Measurements from ENCODE around the gene MYMK.

MYMK gene

DNA sequence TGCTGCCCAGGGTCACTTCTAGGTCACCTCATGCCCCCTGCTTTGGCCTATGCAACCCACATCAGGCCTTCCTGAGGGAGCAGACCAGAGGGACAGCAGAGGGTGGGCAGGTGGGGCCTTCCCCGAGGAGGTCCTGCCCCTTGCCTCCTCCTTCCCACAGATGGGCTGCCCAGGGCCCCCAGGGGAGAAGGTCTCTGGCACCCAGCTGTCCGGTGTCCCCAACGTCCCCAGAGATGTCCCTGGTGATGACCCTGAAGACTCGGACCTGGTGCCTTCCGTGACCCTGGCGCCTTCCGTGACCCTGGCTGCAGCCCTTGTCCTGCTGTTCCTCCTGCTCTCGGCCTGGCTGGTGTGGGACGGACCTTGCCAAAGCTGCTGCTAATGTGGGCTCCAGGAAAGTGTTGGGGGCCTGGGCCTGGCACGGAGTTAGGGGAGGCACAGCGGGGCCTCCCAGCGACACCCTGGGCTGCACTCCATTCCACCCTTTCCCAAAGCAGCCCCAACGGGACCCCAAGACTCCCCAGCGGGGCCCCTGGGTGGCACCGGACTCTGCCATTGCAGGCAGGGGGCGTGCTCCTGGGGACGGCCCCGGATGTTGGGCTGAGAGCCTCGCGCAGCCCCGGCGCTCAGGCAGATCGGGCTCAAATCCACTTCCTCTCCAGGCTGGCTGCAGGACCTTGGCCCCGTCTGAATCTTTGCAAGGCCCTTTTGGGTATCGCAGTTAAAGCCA is 39.1 kb downstream of the MYMK start:
- no peak for DNase-seq (ENCODE audit: low read depth in 2 of 2)

DNA sequence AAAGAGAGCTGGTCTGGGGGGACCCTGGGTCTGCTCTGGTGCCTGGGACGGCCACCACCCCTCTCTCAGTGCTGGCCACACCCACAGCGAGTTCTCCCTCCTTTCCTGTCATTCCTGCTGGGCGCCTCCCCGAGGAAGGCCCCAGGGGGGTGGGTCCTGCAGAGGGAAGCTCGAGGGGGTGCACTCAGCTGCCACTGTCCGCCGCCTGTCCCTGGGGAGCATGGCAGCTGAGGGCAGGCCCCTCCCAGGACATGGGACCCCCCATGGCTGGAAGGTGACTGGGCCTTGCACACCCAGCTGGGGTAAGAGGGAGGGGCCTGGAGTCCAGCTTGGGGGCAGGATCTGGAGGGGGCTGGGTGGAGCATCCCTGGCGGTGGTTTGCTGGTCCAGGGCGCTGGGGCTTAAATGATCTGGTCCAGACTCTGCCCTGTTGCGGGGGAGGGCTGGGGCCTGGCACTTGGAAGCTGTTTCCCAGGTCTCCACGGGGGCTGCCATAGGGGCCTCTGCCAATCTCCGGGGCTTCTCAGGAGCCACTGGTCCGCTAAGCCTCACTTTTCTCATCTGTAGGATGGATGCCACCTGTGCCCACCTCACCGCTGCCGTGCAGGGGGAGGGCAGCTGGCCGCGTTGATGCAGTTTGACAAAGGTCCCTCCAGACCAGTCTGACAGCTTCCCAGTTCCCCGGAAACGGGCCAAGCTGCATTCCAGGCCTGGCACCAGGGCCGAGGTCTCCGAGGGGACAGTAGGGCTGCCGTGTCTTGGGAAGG is 39.9 kb downstream of the MYMK start:
- no peak for DNase-seq (ENCODE audit: low read depth in 2 of 2)

DNA sequence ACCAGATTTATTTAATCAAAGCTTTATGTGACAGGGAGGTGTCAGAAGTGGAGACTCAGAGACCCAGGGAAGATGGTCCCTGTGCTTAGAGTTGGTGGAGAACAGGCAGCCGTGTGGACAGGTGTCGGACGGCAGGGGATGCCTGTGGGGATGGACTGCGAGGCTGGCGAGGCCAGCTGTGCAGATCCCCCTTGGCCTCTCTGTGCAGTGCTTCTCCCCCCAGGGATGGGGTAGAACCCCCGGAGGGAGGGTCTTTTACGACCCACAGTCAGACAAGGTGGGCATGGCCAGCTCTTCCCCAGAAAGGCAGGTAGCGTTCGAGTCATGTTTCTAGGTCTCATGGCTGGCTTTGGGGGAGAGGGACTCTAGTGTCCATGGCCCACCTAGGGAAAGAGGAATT is 41.1 kb downstream of the MYMK start:
- no peak for DNase-seq (ENCODE audit: low read depth in 2 of 2)

DNA sequence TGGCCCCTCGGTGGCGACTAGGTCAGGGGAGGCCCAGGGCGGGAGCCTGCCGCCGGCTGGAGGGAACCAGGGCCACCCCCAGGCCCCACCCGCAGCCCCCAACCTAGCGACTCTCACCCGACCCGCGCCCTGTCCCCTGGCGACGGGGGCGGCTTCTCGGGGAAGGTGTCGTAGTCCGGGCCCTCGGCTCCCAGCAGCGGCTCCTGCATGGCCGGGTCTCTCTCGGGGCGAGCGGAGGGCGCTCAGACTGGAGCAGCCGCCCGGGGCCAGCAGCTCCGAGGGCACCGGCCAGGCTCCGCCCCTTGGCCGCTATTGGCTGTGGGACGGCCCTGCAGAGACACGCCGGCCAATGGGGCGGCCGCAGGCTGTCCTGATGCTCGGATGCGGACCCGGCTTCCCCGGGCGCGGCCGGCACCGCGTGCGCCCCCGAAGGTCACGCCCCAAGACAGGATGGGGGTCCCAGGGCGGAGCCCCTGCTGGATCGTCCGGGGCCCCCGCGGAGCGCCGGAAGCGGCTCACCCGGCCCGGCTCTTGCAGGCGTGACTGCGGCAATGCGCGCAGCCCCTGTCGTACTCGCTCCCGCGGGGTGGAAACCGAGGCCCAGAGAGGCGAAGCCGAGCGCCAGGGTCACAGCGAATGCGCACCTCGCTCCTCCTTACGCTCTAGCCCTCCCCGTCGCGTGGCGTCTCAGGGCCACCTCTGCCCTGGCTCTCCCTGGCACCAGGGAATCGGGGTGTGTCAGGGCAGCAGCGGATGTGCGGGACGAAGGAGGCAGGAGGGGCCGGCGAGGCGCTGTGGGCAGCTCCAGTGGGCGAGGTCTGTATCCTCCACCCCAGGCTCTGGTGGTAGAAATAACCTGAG is 45.7 kb downstream of the MYMK start, which contains the start of gene SLC2A6:
TSS of gene SLC2A6 (minus strand) at position 249 of the 861 bp plus-strand sequence. CDS start at position 209, 40 bp downstream.
- peak; percentile 67 to 74 for DNase-seq (ENCODE audit: low read depth in 2 of 2)

- DNase-seq (ENCODE audit: low read depth in 2 of 2): no peak
Observed at GRCh38 chr9:133477992-133478850, 46.5 kb downstream of the MYMK start.

- DNase-seq (ENCODE audit: low read depth in 2 of 2): no peak
Observed at GRCh38 chr9:133477461-133477860, 47.3 kb downstream of the MYMK start.

GRCh38 chr9:133476941-133477340 is 47.8 kb downstream of the MYMK start:
- no peak for DNase-seq (ENCODE audit: low read depth in 2 of 2)

- DNase-seq (ENCODE audit: low read depth in 2 of 2): no peak
Observed at GRCh38 chr9:133476036-133476931, 48.5 kb downstream of the MYMK start.

DNA sequence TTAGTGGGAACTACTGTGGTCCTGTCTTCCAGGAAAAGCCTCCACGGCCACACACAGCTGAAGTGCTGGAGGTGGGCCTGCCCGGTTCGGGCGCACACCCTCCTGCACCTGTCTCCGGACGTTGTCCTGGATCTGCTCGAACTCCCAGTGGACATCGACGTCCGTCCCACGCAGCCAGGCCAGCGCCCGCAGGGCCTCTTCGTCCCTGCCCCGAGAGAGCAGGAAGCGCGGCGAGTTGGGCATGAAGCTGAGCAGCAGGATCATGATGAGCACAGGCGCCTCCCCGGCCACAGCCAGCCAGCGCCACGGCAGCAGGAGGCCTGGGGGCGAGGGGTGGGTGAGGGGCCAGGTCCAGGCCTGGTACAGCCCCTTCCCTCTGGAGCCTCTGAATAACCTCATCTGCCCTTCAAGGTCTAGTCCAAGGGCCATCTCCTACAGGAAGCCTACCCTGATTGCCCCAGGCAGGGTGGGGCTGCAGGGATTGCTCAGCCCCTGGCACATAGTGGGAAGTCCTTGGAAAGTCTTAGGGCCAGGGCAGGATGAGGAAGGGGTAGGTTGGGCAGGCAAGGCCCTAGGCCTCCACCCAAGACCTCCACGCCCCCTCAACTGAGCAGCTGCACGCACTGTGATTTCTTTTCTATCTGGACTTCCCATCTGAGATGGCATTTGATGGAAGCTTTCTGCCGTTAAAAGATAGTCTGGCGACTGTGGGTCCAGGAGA is 49.3 kb downstream of the MYMK start:
- DNase-seq (ENCODE audit: low read depth in 2 of 2): no peak

DNA sequence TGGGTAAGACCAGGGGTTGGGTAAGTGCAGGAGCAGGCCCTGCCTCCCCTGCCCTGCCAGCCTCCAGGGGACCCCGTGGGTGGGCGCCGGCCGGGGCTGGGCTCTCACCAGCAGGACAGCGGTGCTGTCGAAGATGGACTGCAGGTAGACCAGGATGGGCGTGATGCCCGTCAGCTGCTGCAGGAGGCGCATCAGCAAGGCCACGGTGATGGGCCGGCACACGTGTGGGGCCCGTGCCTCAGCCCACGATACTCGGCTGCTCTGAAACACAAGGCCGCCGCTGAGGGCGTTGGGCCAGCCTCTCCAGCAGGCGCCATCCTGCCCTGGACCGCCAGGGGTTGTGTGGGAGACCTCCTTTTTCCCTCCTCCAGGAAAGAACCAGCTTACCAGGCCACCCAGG is 49.9 kb downstream of the MYMK start:
- no peak for DNase-seq (ENCODE audit: low read depth in 2 of 2)

DNA sequence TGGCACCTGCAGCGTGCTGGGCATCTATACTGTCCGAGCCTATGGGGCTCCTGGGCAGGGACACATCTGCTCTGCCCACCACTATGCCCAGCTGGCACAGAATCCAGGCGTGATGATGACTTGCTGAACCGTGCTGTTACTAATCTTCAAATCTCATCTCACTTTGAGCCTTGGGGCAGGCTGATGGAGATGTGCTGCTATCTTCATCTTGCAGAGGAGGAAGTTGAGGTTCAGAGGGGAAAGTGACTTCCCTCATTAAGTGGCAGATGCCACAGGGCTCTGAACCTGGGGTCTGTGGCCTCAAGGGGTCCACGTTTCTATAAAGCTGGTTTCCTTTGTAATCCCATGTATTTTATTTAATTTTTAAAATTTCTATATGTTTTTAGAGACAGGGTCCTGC is 50.5 kb downstream of the MYMK start:
- no peak for DNase-seq (ENCODE audit: low read depth in 2 of 2)

DNA sequence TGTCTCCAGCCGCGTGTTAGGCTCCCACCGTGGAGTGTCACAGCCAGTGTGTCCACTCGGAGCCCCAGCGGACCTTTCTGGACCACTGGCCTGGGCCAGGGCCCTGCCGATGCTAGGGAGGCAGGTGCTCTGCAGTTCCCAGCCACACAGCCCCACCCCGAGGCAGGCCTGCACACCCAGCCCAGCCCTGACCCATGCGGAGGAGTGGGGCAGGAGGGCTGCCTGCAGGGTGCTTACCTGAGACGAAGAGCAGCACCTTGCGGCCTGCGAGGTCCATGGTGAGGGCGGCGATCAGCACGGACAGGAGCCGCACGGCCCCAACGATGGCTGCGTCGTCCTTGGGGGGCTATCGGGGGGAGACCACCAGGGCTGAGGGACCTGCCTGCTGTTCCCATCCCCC is 51.0 kb downstream of the MYMK start:
- no peak for DNase-seq (ENCODE audit: low read depth in 2 of 2)

- DNase-seq (ENCODE audit: low read depth in 2 of 2): no peak
Observed at GRCh38 chr9:133472753-133473378, 51.9 kb downstream of the MYMK start.

DNA sequence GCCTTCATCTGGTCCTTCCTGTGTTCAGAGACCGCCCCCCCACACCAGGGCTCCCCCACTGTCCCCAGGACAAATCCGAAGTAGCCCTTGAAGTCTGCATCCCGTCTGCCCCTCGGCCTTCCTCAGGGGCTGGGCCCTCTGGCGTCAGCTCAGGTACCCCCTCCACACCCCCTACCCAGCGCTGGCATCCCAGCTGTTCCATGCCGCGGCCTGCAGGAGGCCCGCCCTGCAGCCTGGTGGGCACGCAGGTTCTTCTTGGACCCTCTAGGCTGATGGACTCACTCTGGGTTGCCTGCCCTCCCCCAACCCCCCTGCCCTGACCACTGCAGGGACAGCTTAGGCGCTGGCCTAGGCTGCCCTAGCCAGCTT is 52.5 kb downstream of the MYMK start:
- no peak for DNase-seq (ENCODE audit: low read depth in 2 of 2)

DNA sequence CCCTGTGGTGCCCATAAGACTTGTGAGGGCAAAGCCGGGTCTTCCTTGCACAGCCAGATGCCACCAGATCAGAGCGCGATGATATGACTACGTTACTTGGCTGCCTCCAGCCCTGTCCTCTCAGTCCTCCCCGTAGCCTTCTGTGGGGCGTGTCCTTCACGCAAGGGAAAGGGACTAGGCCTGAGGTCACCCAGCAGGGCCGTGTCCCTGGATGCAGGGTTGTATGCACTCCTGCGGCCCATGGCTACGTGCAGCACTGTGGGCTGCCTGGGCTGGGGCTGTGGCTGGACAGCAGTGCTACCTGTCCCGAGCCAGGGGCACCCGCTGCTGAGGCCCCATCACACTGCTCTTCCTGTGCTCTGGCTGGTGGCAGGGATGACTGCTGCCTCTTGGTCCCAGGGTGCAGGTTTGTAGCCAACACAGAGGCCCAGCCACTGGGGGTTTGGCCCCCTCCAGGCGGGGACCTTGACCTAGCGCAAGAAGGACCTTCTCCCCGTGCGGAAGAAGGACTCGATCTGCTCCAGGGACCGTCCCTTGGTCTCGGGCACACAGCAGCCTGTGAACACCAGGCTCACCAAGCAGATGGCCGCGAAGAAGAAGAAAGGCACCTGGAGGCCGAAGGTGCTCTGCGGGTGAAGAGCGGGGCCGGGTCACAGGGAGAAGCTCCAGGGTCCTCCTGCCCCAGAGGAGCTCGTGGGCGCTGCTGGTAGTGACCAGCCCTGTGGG is 53.0 kb downstream of the MYMK start:
- DNase-seq (ENCODE audit: low read depth in 2 of 2): no peak

DNA sequence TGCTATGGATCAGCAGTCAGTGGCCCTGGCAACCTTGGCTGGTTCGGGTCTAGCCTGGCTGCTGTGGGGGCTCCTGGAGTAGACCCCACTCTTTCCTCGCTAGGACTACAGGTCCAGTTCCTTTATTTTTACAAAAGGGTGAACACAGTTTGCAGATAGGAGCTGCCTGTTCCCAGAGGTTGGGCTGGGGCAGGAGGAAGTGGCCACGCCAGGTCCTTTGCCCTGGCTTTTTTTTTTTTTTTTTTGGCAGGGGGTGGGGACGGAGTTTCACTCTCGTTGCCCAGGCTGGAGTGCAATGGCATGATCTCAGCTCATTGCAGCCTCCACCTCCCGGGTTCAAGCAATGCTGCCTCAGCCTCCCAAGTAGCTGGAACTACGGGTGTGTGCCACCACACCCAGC is 53.8 kb downstream of the MYMK start:
- DNase-seq (ENCODE audit: low read depth in 2 of 2): no peak

DNA sequence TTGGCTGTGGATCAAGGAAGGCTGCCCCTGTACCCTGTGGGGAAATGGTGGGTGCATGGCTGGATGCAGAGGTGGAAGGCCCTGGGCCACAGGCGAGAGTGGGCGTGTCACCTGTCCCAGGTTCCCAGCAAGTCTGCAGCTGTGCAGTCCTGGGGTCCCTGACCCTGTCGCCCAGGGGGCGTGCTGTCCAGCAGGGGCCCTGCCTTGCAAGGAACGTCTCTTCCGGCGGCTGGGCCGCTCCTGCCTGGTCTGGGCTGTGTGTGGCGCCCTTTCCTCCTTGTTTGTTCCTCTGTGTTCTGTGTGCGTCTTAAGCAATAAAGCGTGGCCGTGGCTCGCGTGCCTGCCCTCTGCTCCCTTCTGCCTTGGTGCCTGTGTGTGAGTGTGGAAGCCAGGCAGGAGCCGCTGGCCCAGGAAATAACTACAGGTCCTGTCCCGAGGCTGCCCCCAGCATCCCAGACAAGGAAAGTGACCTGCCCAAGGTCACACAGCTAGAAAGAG is 54.3 kb downstream of the MYMK start:
- no peak for DNase-seq (ENCODE audit: low read depth in 2 of 2)

GRCh38 chr9:133468777-133469421 is 55.9 kb downstream of the MYMK start:
- no peak for DNase-seq (ENCODE audit: low read depth in 2 of 2)
